Muscle of leg (tissue), 11 donors: Measurements from ENCODE around the gene SUCLG2. TPM values are rescaled to one million over a fixed set of nuclear protein-coding genes. Genes with fewer than 3 reads are reported as not detected.
A peak's percentile ranks its signal among the peaks of the same experiment; 100 is the strongest.

Experiments
- DNase-seq: peaks from one replicate; pipeline ENCODE4 v3.0.0; 2013
- H3K27ac ChIP-seq: one replicate; pipeline ENCODE4 v1.5.1; 2013; ENCODE audit warnings: mild to moderate bottlenecking, low read length, control low read depth
- H3K27me3 ChIP-seq: one replicate; pipeline ENCODE4 v1.6.1; 2013; ENCODE audit warnings: low read length; ENCODE audit not compliant: control insufficient read depth, insufficient read depth
- H3K36me3 ChIP-seq: one replicate; pipeline ENCODE4 v1.6.1; 2013; ENCODE audit warnings: low read length; ENCODE audit not compliant: control insufficient read depth, insufficient read depth
- H3K4me1 ChIP-seq: one replicate; pipeline ENCODE4 v1.6.1; 2013; ENCODE audit warnings: low read length; ENCODE audit not compliant: control insufficient read depth, insufficient read depth
- H3K4me3 ChIP-seq: one replicate; pipeline ENCODE4 v1.5.1; 2013; ENCODE audit warnings: low read length, control low read depth
- H3K9me3 ChIP-seq: replicated peaks from 2 replicates; pipeline ENCODE4 v1.6.1; 2013; ENCODE audit warnings: low read depth, low read length; ENCODE audit not compliant: control insufficient read depth
- WGBS: methylation state at CpG from one replicate; pipeline ENCODE4 v1.1.5; 2013; ENCODE audit warnings: missing lambda C conversion rate; ENCODE audit not compliant: insufficient coverage; 5-methylcytosine and 5-hydroxymethylcytosine counted together
- polyA plus RNA-seq, 8 donors: library from polyadenylated mRNA; unstranded; fragments of 120-200 nt; gene quantifications; one replicate each; pipeline versions ENCODE4 v1.2.1 to v1.2.3, GENCODE V29; 2013; ENCODE audit warnings: inconsistent platforms in 1 of 8, low replicate concordance in 1 of 8; ENCODE audit not compliant: insufficient read length in 8 of 8, insufficient read depth in 1 of 8
- total RNA-seq: library from RNA; stranded (reverse); fragments of 120-200 nt; gene quantifications from one replicate; pipeline ENCODE4 v1.2.4, GENCODE V29; 2013

SUCLG2 gene
- total and polyA plus RNA-seq, 9 donors: 23.1 to 38.9 (median 32.3) TPM

- H3K4me1 ChIP-seq: no peaks in the 10 kb centered on the region
- WGBS: 100% methylated on average over 1 of the region's 7 CpGs
- H3K9me3 ChIP-seq: no peaks in the 10 kb centered on the region
- no peak overlapping the region for H3K4me3 ChIP-seq
- DNase-seq: no peak
- H3K27me3 ChIP-seq: no peaks in the 10 kb centered on the region
- H3K36me3 ChIP-seq: no peaks in the 10 kb centered on the region
- H3K27ac ChIP-seq: no peak overlapping the region
These were observed 176.0 kb downstream of the SUCLG2 start for GRCh38 chr3:67478423-67478822.

- Histone ChIP-seq H3K36me3 (no peaks in the 10 kb centered on the region), H3K4me1 (no peaks in the 10 kb centered on the region), H3K27me3 (no peaks in the 10 kb centered on the region), H3K27ac (no peak overlapping the region), H3K4me3 (no peak overlapping the region), H3K9me3 (no peaks in the 10 kb centered on the region)
- no CpG with 5 or more reads among the region's 4 CpGs for WGBS
- no peak for DNase-seq
These were observed 180.1 kb downstream of the SUCLG2 start for GRCh38 chr3:67474311-67474710.

- no peak for DNase-seq
- no peaks in the 10 kb centered on the region for H3K4me1 ChIP-seq
- no peaks in the 10 kb centered on the region for H3K9me3 ChIP-seq
- H3K27me3 ChIP-seq: no peaks in the 10 kb centered on the region
- H3K27ac ChIP-seq: no peak overlapping the region
- no peak overlapping the region for H3K4me3 ChIP-seq
- WGBS: no CpG with 5 or more reads among the region's 2 CpGs
- H3K36me3 ChIP-seq: no peaks in the 10 kb centered on the region
These were observed 181.7 kb downstream of the SUCLG2 start for GRCh38 chr3:67472674-67473201.

- no peak overlapping the region for H3K27ac ChIP-seq
- DNase-seq: no peak
- H3K4me3 ChIP-seq: no peak overlapping the region
- H3K27me3 ChIP-seq: no peaks in the 10 kb centered on the region
- H3K9me3 ChIP-seq: no peaks in the 10 kb centered on the region
- no CpG with 5 or more reads among the region's 1 CpG for WGBS
- H3K4me1 ChIP-seq: no peaks in the 10 kb centered on the region
- no peaks in the 10 kb centered on the region for H3K36me3 ChIP-seq
These were observed 184.2 kb downstream of the SUCLG2 start for GRCh38 chr3:67470207-67470606.

GRCh38 chr3:67468511-67468910, 185.9 kb downstream of the SUCLG2 start:
- WGBS: 86% methylated on average over 2 of the region's 4 CpGs
- DNase-seq: no peak
- Histone ChIP-seq H3K4me1 (no peaks in the 10 kb centered on the region), H3K4me3 (no peak overlapping the region), H3K27me3 (no peaks in the 10 kb centered on the region), H3K27ac (no peak overlapping the region), H3K9me3 (no peaks in the 10 kb centered on the region), H3K36me3 (no peaks in the 10 kb centered on the region)

GRCh38 chr3:67463656-67464055, 190.8 kb downstream of the SUCLG2 start:
- Histone ChIP-seq H3K4me1 (peaks cover 4% of the 10 kb centered on the region), H3K27ac (no peak overlapping the region), H3K9me3 (no peaks in the 10 kb centered on the region), H3K27me3 (no peaks in the 10 kb centered on the region), H3K36me3 (no peaks in the 10 kb centered on the region), H3K4me3 (no peak overlapping the region)
- no peak for DNase-seq
- WGBS: 61% methylated on average over 2 of the region's 2 CpGs

GRCh38 chr3:67462187-67462586, 192.2 kb downstream of the SUCLG2 start:
- no peak overlapping the region for H3K27ac ChIP-seq
- no peak overlapping the region for H3K4me3 ChIP-seq
- peaks cover 4% of the 10 kb centered on the region for H3K4me1 ChIP-seq
- H3K27me3 ChIP-seq: no peaks in the 10 kb centered on the region
- WGBS: 83% methylated on average over 1 of the region's 5 CpGs
- H3K36me3 ChIP-seq: no peaks in the 10 kb centered on the region
- H3K9me3 ChIP-seq: no peaks in the 10 kb centered on the region
- no peak for DNase-seq

- peak; percentile 10 for DNase-seq
- Histone ChIP-seq H3K4me3 (no peak overlapping the region), H3K27ac (no peak overlapping the region), H3K4me1 (peaks cover 4% of the 10 kb centered on the region), H3K9me3 (no peaks in the 10 kb centered on the region), H3K36me3 (no peaks in the 10 kb centered on the region), H3K27me3 (no peaks in the 10 kb centered on the region)
- 0% methylated on average over 1 of the region's 3 CpGs for WGBS
These were observed 192.7 kb downstream of the SUCLG2 start for GRCh38 chr3:67461667-67462142.

GRCh38 chr3:67460841-67461510, 193.4 kb downstream of the SUCLG2 start:
- Histone ChIP-seq H3K4me1 (peaks cover 4% of the 10 kb centered on the region), H3K27ac (no peak overlapping the region), H3K36me3 (no peaks in the 10 kb centered on the region), H3K27me3 (no peaks in the 10 kb centered on the region), H3K9me3 (no peaks in the 10 kb centered on the region), H3K4me3 (no peak overlapping the region)
- peak; percentile 13 for DNase-seq
- no CpG with 5 or more reads among the region's 8 CpGs for WGBS

- Histone ChIP-seq H3K36me3 (no peaks in the 10 kb centered on the region), H3K27me3 (no peaks in the 10 kb centered on the region), H3K4me1 (peaks cover 4% of the 10 kb centered on the region), H3K4me3 (no peak overlapping the region), H3K27ac (no peak overlapping the region), H3K9me3 (no peaks in the 10 kb centered on the region)
- 100% methylated on average over 1 of the region's 2 CpGs for WGBS
- no peak for DNase-seq
These were observed 194.6 kb downstream of the SUCLG2 start for GRCh38 chr3:67459796-67460195.
